Measurements from ENCODE around the gene ATP5PB.

The ATP5PB gene

GRCh38 chr1:111506561-111506960 is 57.3 kb downstream of the ATP5PB start:
- TF ChIP-seq CTCF (conservative IDR thresholded peaks at IDR 0.05): no peak
- TF ChIP-seq ZFX (IDR thresholded peaks at IDR 0.05): no peak
- no peak overlapping the region for H3K27ac ChIP-seq

- peak overlapping the region; percentile 79 for H3K27ac ChIP-seq
- peak; percentile 26; the same call in 1 of the 2 replicates for TF ChIP-seq ZFX (IDR thresholded peaks at IDR 0.05)
- TF ChIP-seq CTCF (conservative IDR thresholded peaks at IDR 0.05): no peak
Measured at GRCh38 chr1:111507411-111508201, 58.3 kb downstream of the ATP5PB start.

- TF ChIP-seq CTCF (conservative IDR thresholded peaks at IDR 0.05): no peak
- TF ChIP-seq ZFX (IDR thresholded peaks at IDR 0.05): no peak
- H3K27ac ChIP-seq: no peak overlapping the region; the same call in 1 of the 2 replicates
Measured at GRCh38 chr1:111509997-111510375, 60.7 kb downstream of the ATP5PB start.

- TF ChIP-seq CTCF (conservative IDR thresholded peaks at IDR 0.05) (no peak), ZFX (IDR thresholded peaks at IDR 0.05) (no peak)
- no peak overlapping the region for H3K27ac ChIP-seq
Measured at GRCh38 chr1:111511370-111511769, 62.1 kb downstream of the ATP5PB start.

Data from C4-2B (cell line).